ENCODE data around the gene STX8.

The STX8 gene

DNA sequence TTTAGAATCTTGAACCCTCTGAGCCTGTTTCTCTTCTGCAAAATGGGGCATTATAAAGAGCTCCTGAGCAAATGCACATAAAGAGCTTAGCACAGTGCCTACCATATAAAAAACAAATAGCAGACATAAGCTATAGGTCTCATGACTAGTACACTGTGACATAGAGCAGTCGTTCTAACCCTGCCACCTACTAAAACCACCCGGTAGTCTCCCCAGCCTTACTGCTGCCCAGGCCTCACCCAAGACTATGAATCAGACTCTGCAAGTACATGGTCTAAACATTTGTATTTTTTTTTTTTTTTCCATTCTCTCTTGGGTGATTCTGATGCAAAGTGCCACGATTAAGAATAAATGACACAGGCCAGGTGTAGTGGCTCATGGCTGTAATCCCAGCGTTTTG lies 33.9 kb downstream of the STX8 start:
- ATAC-seq (ENCODE audit: insufficient read depth, low read depth) (no peak), DNase-seq (no peak)
- H3K27me3 ChIP-seq (ENCODE audit: insufficient read depth, low read length, poor library complexity): no peaks in the 10 kb centered on the region
- no peak overlapping the region for H3K4me3 ChIP-seq (ENCODE audit: low read depth in 1 of 2, low read length in 2 of 2)
- H3K9ac ChIP-seq (ENCODE audit: low read depth, low read length): no peak overlapping the region
- no peak overlapping the region for H3K27ac ChIP-seq (ENCODE audit: low read length)
- no peak overlapping the region for H2AFZ ChIP-seq (ENCODE audit: low read depth, low read length)
- no peaks in the 10 kb centered on the region for H3K9me3 ChIP-seq (ENCODE audit: insufficient read depth, low read length, severe bottlenecking)
- no peaks in the 10 kb centered on the region for H3K36me3 ChIP-seq (ENCODE audit: insufficient read depth, low read length)
- TF ChIP-seq CTCF (IDR thresholded peaks at IDR 0.05; ENCODE audit: borderline replicate concordance, extremely low read depth, low read length, poor library complexity, severe bottlenecking) (no peak), EZH2 (IDR thresholded peaks at IDR 0.05; ENCODE audit: borderline replicate concordance, low read depth, low read length, severe bottlenecking) (no peak)
- H3K4me1 ChIP-seq (ENCODE audit: insufficient read depth, low read length): no peaks in the 10 kb centered on the region
- H4K20me1 ChIP-seq (ENCODE audit: insufficient read depth, low read length): no peaks in the 10 kb centered on the region
- no peaks in the 10 kb centered on the region for H3K79me2 ChIP-seq (ENCODE audit: insufficient read depth, low read length)
- H3K4me2 ChIP-seq (ENCODE audit: insufficient read depth, low read length): no peak overlapping the region

DNA sequence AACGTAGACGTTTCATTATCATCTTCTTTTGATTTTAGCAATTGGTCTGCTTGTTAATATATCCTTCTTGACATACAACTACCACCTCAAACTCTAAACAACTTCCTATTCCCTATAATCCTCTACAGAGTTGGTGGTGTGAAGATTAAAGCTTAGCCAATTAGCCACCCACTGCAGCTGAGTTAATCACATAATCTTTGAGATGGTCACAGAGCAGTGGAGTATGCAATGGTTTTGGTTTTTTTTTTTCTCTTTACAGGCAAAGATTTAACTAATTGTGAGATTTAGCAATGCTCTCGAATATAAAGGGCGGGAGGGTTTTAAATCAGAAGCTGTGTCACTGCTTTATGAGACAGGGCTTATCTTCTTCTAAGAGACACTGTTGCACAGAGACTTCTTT lies 37.0 kb downstream of the STX8 start:
- H2AFZ ChIP-seq (ENCODE audit: low read depth, low read length): no peak overlapping the region

GRCh38 chr17:9537177-9537776 lies 38.3 kb downstream of the STX8 start:
- ATAC-seq (ENCODE audit: insufficient read depth, low read depth): no peak
- Histone ChIP-seq H2AFZ (ENCODE audit: low read depth, low read length) (no peak overlapping the region), H3K4me2 (ENCODE audit: insufficient read depth, low read length) (no peak overlapping the region), H4K20me1 (ENCODE audit: insufficient read depth, low read length) (no peaks in the 10 kb centered on the region), H3K27me3 (ENCODE audit: insufficient read depth, low read length, poor library complexity) (no peaks in the 10 kb centered on the region), H3K9ac (ENCODE audit: low read depth, low read length) (no peak overlapping the region), H3K9me3 (ENCODE audit: insufficient read depth, low read length, severe bottlenecking) (no peaks in the 10 kb centered on the region), H3K79me2 (ENCODE audit: insufficient read depth, low read length) (no peaks in the 10 kb centered on the region), H3K27ac (ENCODE audit: low read length) (no peak overlapping the region), H3K36me3 (ENCODE audit: insufficient read depth, low read length) (no peaks in the 10 kb centered on the region), H3K4me3 (ENCODE audit: low read depth in 1 of 2, low read length in 2 of 2) (no peak overlapping the region), H3K4me1 (ENCODE audit: insufficient read depth, low read length) (no peaks in the 10 kb centered on the region)
- no peak for DNase-seq
- no peak for TF ChIP-seq EZH2 (IDR thresholded peaks at IDR 0.05; ENCODE audit: borderline replicate concordance, low read depth, low read length, severe bottlenecking)

More for the DNA sequence above, 37.0 kb downstream of the STX8 start:
- no peak for ATAC-seq (ENCODE audit: insufficient read depth, low read depth)
- H3K4me2 ChIP-seq (ENCODE audit: insufficient read depth, low read length): no peak overlapping the region
- H3K36me3 ChIP-seq (ENCODE audit: insufficient read depth, low read length): no peaks in the 10 kb centered on the region
- no peaks in the 10 kb centered on the region for H3K27me3 ChIP-seq (ENCODE audit: insufficient read depth, low read length, poor library complexity)
- TF ChIP-seq CTCF (IDR thresholded peaks at IDR 0.05; ENCODE audit: borderline replicate concordance, extremely low read depth, low read length, poor library complexity, severe bottlenecking) (no peak), EZH2 (IDR thresholded peaks at IDR 0.05; ENCODE audit: borderline replicate concordance, low read depth, low read length, severe bottlenecking) (no peak)
- H3K79me2 ChIP-seq (ENCODE audit: insufficient read depth, low read length): no peaks in the 10 kb centered on the region
- H3K27ac ChIP-seq (ENCODE audit: low read length): no peak overlapping the region
- H3K9ac ChIP-seq (ENCODE audit: low read depth, low read length): no peak overlapping the region
- H3K9me3 ChIP-seq (ENCODE audit: insufficient read depth, low read length, severe bottlenecking): no peaks in the 10 kb centered on the region
- H4K20me1 ChIP-seq (ENCODE audit: insufficient read depth, low read length): no peaks in the 10 kb centered on the region
- no peak overlapping the region for H3K4me3 ChIP-seq (ENCODE audit: low read depth in 1 of 2, low read length in 2 of 2)
- H3K4me1 ChIP-seq (ENCODE audit: insufficient read depth, low read length): no peaks in the 10 kb centered on the region
- no peak for DNase-seq

DNA sequence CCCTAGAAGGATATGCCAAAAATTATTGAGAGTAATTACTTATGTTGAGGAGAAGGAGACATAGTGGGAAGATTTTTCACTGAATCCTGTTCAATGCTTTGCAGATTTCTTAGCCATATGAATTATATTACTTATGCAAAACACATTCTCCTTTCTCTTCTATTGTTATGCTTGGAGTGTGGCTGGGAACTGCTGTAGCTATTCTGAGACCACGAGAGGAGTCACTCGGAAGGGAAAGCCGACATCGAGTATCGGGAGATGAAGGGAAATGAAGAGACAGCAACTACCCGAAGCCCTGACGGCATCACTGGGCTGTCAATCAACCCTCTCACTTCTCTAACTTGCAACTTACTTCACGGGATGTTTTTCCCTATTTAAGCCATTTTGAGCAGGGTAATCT lies 39.6 kb downstream of the STX8 start:
- no peak overlapping the region for H2AFZ ChIP-seq (ENCODE audit: low read depth, low read length)
- TF ChIP-seq CTCF (IDR thresholded peaks at IDR 0.05; ENCODE audit: borderline replicate concordance, extremely low read depth, low read length, poor library complexity, severe bottlenecking) (no peak), EZH2 (IDR thresholded peaks at IDR 0.05; ENCODE audit: borderline replicate concordance, low read depth, low read length, severe bottlenecking) (no peak)
- H3K9ac ChIP-seq (ENCODE audit: low read depth, low read length): no peak overlapping the region
- no peak overlapping the region for H3K4me2 ChIP-seq (ENCODE audit: insufficient read depth, low read length)
- no peak overlapping the region for H3K4me3 ChIP-seq (ENCODE audit: low read depth in 1 of 2, low read length in 2 of 2)
- no peaks in the 10 kb centered on the region for H3K9me3 ChIP-seq (ENCODE audit: insufficient read depth, low read length, severe bottlenecking)
- no peaks in the 10 kb centered on the region for H4K20me1 ChIP-seq (ENCODE audit: insufficient read depth, low read length)
- H3K27me3 ChIP-seq (ENCODE audit: insufficient read depth, low read length, poor library complexity): no peaks in the 10 kb centered on the region
- ATAC-seq (ENCODE audit: insufficient read depth, low read depth): no peak
- H3K4me1 ChIP-seq (ENCODE audit: insufficient read depth, low read length): no peaks in the 10 kb centered on the region
- H3K79me2 ChIP-seq (ENCODE audit: insufficient read depth, low read length): no peaks in the 10 kb centered on the region
- H3K27ac ChIP-seq (ENCODE audit: low read length): no peak overlapping the region
- no peak for DNase-seq
- no peaks in the 10 kb centered on the region for H3K36me3 ChIP-seq (ENCODE audit: insufficient read depth, low read length)

All from DND-41 (cell line).